Thoracic aorta (tissue), 2 donors: ENCODE measurements around the gene GDA. TPM values are rescaled to one million over a fixed set of nuclear protein-coding genes. Genes with fewer than 3 reads are reported as not detected.

Experiments
- ATAC-seq: fragments of 150-250 bp; one replicate; pipeline ENCODE4 v1.8.0; 2017; ENCODE audit warnings: low read depth; ENCODE audit not compliant: insufficient number of reproducible peaks, low FRiP score
- DNase-seq: peaks from one replicate; pipeline ENCODE4 v3.0.0-alpha.2; 2020; ENCODE audit warnings: low spot score
- H3K27ac ChIP-seq, 2 donors: fragments of 200-600 bp; sonication (generic); 1 replicate in 1 of 2; 2 replicates in 1 of 2; pipeline ENCODE4 v1.5.1; 2016; ENCODE audit warnings: mild to moderate bottlenecking in 2 of 2, moderate library complexity in 2 of 2
- H3K27me3 ChIP-seq: fragments of 200-600 bp; sonication (generic); replicated peaks from 2 replicates; pipeline ENCODE4 v1.6.0; 2016; ENCODE audit warnings: mild to moderate bottlenecking; ENCODE audit not compliant: insufficient read depth
- H3K36me3 ChIP-seq: fragments of 200-600 bp; sonication (generic); one replicate; pipeline ENCODE4 v1.5.1; 2016
- H3K4me1 ChIP-seq, 2 donors: fragments of 200-600 bp; sonication (generic); 1 replicate in 1 of 2; 2 replicates in 1 of 2; pipeline versions ENCODE4 v1.5.1 to v1.6.0; 2016; ENCODE audit warnings: low read depth in 2 of 2, mild to moderate bottlenecking in 1 of 2; ENCODE audit not compliant: control insufficient read depth in 1 of 2
- H3K4me3 ChIP-seq: fragments of 200-600 bp; sonication (generic); 2 replicates; pipeline ENCODE4 v1.5.1; 2016; ENCODE audit warnings: mild to moderate bottlenecking
- H3K9me3 ChIP-seq: fragments of 200-600 bp; sonication (generic); 2 replicates; pipeline ENCODE4 v1.5.1; 2016
- total RNA-seq, 2 donors: library from RNA; depleted of rRNA; stranded (reverse); fragments of >200 nt; gene quantifications; one replicate each; pipeline versions ENCODE4 v1.1.0 to v1.2.3, GENCODE V29; 2016
- TF ChIP-seq, protein P1 (sequence below): fragments of 200-600 bp; sonication (generic); IDR thresholded peaks from one replicate; pipeline ENCODE4 v1.5.1; 2019; ENCODE audit warnings: antibody characterized with exemption

The GDA gene
- total RNA-seq, 2 donors from 2014 or later, result not detected

DNA sequence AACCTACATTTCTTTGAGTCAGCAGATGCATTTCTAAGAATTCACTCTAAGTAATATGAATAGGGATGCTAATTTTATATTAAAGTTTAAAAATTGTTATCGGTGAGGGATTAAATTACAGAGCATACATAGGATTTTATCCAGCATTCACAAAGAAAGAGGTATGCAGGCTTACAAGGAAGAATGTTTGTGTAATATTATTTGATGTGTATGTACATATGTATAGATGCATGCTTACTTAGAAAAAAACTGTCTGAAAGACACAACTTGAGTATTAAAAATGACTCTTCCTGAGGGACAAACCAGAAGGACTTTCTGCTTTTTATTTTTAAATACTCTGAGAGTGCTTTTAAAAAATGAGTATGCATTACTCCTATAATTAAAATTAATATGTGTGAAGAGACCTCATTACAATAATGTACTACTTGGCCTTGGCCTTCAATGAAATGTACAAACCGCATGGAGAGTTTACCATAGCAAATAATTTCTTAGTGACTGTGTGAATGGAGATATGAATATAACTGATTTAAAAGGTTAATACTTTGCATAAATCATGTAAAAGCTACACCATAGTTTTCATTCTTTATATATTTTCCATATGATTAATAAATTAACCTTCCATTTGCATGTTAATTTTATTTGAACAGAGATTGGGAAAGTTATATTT is 77.0 kb downstream of the GDA start:
- TF ChIP-seq, protein P1, sequence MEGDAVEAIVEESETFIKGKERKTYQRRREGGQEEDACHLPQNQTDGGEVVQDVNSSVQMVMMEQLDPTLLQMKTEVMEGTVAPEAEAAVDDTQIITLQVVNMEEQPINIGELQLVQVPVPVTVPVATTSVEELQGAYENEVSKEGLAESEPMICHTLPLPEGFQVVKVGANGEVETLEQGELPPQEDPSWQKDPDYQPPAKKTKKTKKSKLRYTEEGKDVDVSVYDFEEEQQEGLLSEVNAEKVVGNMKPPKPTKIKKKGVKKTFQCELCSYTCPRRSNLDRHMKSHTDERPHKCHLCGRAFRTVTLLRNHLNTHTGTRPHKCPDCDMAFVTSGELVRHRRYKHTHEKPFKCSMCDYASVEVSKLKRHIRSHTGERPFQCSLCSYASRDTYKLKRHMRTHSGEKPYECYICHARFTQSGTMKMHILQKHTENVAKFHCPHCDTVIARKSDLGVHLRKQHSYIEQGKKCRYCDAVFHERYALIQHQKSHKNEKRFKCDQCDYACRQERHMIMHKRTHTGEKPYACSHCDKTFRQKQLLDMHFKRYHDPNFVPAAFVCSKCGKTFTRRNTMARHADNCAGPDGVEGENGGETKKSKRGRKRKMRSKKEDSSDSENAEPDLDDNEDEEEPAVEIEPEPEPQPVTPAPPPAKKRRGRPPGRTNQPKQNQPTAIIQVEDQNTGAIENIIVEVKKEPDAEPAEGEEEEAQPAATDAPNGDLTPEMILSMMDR, result no peak
- H3K36me3 ChIP-seq, result no peaks in the 10 kb centered on the region
- DNase-seq (no peak), ATAC-seq (no peak)
- no peaks in the 10 kb centered on the region for H3K9me3 ChIP-seq
- H3K4me1 ChIP-seq, result no peaks in the 10 kb centered on the region
- H3K27ac ChIP-seq, result no peak overlapping the region
- H3K4me3 ChIP-seq, result no peak overlapping the region
- no peaks in the 10 kb centered on the region for H3K27me3 ChIP-seq

DNA sequence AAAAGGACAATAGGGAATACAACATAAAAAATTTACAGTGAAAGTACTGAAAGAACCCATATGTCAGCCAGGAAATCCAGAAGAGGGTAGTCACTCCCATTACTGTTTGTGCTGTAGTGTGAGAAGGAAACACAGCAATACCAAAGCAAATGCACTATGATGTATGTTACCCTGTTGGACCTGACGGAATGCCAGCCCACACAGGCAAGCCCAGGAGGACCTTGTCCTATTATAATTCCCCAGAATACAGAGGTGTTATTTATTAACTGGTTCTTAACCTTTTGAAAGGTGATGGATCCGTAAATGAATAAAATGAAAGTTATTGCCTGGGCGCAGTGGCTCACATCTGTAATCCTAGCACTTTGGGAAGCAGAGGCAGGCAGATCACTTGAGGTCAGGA is 79.0 kb downstream of the GDA start:
- no peak overlapping the region for H3K27ac ChIP-seq
- H3K4me3 ChIP-seq, result no peak overlapping the region
- no peaks in the 10 kb centered on the region for H3K4me1 ChIP-seq
- DNase-seq (no peak), ATAC-seq (no peak)
- H3K27me3 ChIP-seq, result no peaks in the 10 kb centered on the region
- H3K36me3 ChIP-seq, result no peaks in the 10 kb centered on the region
- H3K9me3 ChIP-seq, result no peaks in the 10 kb centered on the region
- TF ChIP-seq, protein P1, result no peak

DNA sequence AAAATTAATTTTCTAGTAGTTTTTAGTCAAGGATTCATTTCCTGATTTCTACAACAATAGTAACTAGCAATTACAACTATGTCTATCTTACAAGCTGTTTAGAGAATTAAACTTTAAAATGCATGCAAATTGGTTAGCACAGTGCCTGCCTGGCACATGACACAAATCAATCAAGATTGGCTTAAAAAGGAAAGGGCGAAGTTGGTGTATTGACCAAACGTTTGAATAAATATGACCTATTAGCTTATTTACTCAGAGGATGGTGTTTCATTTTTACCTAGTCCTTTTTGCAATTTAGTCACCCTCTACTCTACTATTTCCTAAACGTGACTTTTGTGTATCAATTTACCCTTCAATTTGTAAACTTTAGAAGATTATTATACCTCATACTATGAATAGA is 83.5 kb downstream of the GDA start:
- TF ChIP-seq, protein P1, result no peak
- Histone ChIP-seq H3K27me3 (no peaks in the 10 kb centered on the region), H3K36me3 (no peaks in the 10 kb centered on the region), H3K27ac (no peak overlapping the region), H3K4me1 (peaks cover 0 to 6% of the 10 kb centered on the region in 2 donors), H3K9me3 (no peaks in the 10 kb centered on the region), H3K4me3 (no peak overlapping the region)
- no peak for DNase-seq
- no peak for ATAC-seq

DNA sequence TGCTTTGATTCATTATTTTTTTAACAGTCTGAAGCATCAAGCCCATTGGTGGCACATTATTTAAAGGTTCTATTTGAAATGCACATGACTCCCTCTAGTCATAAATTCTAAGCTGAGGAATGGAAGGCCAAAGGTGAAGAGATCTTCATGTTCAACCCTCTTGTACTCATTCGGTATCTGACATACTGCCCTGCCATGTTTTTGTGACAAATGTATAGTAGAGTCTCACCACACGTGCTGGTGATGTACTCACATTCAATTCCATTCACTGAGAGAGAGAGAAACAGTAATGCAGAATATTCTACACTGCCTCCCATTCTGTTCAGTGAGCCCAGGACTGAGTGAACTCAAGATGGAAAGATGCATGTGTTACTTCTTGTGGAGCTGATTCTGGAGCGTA is 98.3 kb downstream of the GDA start:
- Histone ChIP-seq H3K4me3 (no peak overlapping the region), H3K9me3 (no peaks in the 10 kb centered on the region), H3K27me3 (no peaks in the 10 kb centered on the region), H3K36me3 (no peaks in the 10 kb centered on the region), H3K27ac (no peak overlapping the region), H3K4me1 (no peaks in the 10 kb centered on the region)
- TF ChIP-seq, protein P1, result no peak
- DNase-seq (no peak), ATAC-seq (no peak)

DNA sequence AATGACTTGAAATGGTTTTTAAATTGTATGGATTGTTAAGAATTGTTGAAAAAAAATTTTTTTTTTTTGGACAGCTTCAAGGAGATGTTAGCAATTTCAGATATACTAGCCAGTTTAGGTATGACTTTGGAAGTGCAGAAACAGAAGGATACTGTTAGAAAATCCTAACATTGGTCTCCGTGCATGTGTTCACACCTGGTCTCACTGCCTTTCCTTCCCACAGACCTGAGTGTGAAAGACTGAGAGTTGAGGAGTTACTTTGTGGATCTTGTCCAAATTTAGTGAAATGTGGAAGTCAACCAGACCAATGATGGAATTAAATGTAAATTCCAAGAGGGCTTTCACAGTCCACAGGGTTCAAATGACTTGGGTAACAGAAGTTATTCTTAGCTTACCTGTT is 102.3 kb downstream of the GDA start:
- no peak overlapping the region for H3K27ac ChIP-seq
- H3K9me3 ChIP-seq, result no peaks in the 10 kb centered on the region
- ATAC-seq (no peak), DNase-seq (no peak)
- H3K4me3 ChIP-seq, result no peak overlapping the region
- H3K36me3 ChIP-seq, result no peaks in the 10 kb centered on the region
- no peaks in the 10 kb centered on the region for H3K4me1 ChIP-seq
- TF ChIP-seq, protein P1, result no peak
- H3K27me3 ChIP-seq, result no peaks in the 10 kb centered on the region
